ENCODE data around the gene MME.

DNA sequence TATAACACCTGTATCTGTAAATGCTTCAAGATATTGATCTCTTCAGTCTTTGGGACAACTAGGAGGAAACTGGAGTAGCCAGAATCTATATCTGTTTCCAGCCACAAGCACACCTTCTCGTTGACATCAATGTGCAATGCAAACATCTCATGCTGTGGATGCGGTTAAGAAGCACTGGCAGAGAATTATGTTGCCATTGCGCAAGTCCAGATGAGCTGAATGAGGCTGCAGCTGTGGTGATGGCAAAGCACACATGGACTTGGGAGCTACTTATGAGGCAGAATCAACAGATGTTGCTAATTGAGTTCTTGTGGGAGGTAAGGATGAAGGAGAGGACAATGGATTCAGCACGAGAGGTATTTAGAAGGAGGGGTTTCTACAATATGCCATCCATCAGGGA, 122.5 kb downstream of the MME start:
- no peak for TF ChIP-seq CTCF (conservative IDR thresholded peaks at IDR 0.05; ENCODE audit: low read length)
- TF ChIP-seq EZH2phosphoT487 (IDR thresholded peaks at IDR 0.05; ENCODE audit: borderline replicate concordance, low read depth, low read length) = no peak
